ENCODE results near the gene HAGH.

DNA sequence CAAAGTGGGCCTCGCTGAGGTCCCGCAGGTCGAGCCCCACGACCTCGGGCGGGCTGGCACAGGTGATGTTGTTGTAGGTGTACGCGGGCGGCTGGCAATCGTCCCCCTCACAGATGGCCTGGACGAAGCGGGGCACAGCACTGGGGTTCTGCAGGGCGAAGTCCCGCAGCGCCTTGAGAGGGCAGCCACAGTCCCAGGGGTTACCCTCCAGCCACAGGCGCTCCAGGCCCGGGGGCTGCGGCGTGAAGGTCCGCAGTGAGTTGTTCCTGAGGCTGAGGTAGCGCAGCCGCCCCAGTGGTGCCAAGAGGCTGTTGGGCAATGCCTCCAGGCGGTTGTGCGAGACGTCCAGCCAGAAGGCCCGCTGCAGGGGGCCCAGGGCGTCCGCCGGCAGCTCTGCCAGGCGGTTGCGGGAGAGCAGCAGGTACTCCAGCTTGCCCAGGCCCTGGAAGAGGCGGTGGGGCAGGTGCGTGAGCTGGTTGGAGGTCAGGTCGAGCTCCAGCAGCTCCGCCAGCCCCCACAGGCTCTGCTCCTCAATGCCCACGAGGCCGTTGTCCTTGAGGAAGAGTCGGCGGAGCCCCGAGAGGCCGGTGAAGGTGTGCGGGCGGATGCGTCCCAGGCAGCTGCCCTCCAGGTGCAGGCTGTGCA lies 35.9 kb downstream of the HAGH start:
- TF ChIP-seq, protein P1, sequence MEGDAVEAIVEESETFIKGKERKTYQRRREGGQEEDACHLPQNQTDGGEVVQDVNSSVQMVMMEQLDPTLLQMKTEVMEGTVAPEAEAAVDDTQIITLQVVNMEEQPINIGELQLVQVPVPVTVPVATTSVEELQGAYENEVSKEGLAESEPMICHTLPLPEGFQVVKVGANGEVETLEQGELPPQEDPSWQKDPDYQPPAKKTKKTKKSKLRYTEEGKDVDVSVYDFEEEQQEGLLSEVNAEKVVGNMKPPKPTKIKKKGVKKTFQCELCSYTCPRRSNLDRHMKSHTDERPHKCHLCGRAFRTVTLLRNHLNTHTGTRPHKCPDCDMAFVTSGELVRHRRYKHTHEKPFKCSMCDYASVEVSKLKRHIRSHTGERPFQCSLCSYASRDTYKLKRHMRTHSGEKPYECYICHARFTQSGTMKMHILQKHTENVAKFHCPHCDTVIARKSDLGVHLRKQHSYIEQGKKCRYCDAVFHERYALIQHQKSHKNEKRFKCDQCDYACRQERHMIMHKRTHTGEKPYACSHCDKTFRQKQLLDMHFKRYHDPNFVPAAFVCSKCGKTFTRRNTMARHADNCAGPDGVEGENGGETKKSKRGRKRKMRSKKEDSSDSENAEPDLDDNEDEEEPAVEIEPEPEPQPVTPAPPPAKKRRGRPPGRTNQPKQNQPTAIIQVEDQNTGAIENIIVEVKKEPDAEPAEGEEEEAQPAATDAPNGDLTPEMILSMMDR (IDR thresholded peaks at IDR 0.05 in 2 of 3, conservative IDR thresholded peaks at IDR 0.05 in 1 of 3; ENCODE audit: control insufficient read depth in 2 of 3, extremely low read depth in 1 of 3, insufficient read depth in 1 of 3, low read depth in 3 of 3, low read length in 3 of 3) = no peak
- TF ChIP-seq BRCA1 (IDR thresholded peaks at IDR 0.05; ENCODE audit: low read depth, low read length) = no peak
- TF ChIP-seq FOS (IDR thresholded peaks at IDR 0.05; ENCODE audit: borderline replicate concordance, extremely low read depth, insufficient read length) = no peak
- TF ChIP-seq STAT3 (IDR thresholded peaks at IDR 0.05; ENCODE audit: low read depth, low read length) = no peak
